HuH-7.5 (cell line): ENCODE measurements around the gene IFITM10.
A peak's percentile ranks its signal among the peaks of the same experiment; 100 is the strongest.
"Not testable (repeated sequence)": the region's sequence is repeated elsewhere in the genome, so short reads cannot be mapped to it uniquely, and the experiment has no call there.

Source experiments
- DNase-seq: peaks from one replicate; pipeline ENCODE4 v3.0.0; 2011; ENCODE audit warnings: low spot score

The IFITM10 gene

DNA sequence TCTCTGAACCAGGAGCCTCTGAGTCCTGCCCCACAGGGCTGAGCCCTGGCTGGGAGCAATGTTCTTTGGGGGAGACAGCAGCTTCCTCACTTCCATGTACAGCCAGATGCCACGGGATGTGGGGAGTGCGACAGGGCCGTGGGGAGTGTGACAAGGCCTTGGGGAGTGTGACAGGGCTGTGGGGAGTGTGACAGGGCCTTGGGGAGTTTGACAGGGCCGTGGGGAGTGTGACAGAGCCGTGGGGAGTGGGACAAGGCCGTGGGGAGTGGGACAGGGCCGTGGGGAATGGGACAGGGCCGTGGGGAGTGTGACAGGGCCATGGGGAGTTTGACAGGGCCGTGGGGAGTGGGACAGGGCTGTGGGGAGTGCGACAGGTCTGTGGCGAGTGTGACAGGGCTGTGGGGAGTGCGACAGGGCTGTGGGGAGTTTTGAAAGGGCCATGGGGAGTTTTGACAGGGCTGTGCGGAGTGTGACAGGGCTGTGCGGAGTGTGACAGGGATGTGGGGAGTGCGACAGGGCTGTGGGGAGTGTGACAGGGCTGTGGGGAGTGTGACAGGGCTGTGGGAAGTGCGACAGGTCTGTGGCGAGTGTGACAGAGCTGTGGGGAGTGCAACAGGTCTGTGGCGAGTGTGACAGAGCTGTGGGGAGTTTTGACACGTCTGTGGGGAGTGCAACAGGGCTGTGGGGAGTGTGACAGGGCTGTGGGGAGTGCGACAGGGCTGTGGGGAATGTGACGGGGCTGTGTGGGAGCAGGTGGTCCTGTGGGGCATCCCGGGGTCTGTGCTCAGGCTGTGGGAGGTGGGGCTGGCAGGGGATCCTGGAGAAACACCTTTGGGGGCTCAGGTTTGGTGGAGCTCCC lies 60.0 kb downstream of the IFITM10 start:
- no peak for DNase-seq

DNA sequence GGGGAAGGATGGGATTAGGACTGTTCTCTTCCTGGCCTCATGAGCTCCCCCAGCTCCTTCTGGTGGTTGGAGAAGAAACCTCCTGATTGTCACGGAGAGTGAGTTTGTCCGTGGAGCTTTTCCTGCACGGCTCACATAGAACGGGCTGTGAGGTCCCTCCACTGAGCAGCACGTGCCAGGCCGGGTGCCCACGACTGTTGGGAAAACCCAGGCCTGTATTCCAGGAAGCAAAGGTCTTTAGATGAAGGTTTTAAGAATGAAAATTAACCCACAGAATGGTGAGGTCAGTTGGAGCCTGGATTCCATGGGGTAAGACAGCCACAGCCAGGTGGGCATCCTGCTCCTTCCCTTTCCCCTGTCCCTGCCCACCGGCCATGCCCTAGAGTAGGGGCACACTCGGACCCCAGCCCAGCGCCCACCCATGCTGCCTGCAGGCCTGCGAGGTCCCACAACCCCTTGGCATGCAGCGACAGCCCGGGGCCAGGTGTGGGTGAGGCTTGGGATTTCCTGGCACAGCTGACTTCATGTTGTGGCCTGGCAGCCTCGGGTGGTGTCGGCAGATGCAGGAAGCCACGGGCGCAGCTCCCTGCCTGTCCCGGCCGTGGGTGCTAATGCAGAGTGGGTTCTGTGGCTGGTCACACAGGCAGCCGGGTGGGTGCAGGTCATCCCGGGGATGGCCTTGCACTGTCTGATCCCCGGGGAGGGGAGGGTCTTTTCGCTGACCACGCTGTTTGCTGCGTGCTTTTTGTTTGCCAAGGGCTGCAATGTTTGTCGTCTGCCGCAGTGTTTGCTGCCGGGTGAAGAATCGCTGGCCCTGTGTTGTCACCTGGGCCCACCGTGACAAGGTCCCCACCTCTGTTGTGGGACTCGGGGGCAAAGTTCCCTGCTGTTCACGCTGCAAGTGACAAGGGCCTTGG lies 60.9 kb downstream of the IFITM10 start:
- peak; percentile 54 for DNase-seq

DNA sequence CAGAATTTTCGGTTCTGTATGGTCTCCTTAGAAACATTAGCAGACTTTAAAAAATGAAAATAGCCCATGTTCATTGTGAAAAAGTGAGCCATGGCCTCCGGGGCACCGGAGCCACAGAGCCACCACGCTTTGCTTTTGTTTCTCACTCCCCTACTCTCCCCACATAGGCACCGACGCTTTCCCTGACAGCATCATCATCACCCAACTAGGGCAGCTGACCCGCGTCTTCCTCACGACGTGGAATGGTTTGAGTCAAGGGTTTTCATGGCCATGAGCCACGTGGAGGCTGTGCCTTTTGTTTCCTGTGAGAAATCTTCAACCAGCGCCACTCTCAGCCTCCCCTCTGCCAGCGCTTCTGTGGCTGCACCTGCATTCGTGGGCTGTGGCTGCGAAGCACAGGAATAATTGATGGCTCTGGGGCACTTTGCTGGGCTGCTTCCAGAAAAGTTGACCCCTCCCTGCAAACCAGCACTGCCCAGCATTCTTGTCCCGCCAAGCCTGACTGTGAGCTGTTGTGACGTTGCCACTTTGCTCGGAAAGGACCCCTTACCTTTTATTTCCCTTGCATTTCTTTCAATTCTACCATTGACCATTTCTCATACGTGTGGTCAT lies 62.0 kb downstream of the IFITM10 start:
- not testable (repeated sequence) for DNase-seq

DNA sequence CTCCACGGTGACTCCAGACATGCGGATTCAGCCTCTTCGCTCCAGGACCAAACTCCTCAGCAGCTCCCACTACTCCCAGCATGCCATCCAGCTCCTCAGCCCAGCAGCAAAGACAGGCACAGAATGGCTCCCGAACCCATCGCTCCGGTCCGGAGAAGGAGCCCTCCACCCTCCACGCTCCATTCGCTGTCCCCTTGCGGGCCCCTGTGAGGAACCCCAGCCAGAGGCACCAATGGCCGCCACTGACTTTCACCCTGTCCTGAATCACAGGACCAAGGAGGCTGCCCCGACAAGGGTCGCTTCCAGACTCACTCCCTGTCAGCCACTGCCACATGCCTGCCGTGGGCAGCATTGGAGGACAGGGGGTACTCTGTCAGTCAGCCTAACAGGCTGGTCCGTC lies 64.2 kb downstream of the IFITM10 start:
- not testable (repeated sequence) for DNase-seq

DNA sequence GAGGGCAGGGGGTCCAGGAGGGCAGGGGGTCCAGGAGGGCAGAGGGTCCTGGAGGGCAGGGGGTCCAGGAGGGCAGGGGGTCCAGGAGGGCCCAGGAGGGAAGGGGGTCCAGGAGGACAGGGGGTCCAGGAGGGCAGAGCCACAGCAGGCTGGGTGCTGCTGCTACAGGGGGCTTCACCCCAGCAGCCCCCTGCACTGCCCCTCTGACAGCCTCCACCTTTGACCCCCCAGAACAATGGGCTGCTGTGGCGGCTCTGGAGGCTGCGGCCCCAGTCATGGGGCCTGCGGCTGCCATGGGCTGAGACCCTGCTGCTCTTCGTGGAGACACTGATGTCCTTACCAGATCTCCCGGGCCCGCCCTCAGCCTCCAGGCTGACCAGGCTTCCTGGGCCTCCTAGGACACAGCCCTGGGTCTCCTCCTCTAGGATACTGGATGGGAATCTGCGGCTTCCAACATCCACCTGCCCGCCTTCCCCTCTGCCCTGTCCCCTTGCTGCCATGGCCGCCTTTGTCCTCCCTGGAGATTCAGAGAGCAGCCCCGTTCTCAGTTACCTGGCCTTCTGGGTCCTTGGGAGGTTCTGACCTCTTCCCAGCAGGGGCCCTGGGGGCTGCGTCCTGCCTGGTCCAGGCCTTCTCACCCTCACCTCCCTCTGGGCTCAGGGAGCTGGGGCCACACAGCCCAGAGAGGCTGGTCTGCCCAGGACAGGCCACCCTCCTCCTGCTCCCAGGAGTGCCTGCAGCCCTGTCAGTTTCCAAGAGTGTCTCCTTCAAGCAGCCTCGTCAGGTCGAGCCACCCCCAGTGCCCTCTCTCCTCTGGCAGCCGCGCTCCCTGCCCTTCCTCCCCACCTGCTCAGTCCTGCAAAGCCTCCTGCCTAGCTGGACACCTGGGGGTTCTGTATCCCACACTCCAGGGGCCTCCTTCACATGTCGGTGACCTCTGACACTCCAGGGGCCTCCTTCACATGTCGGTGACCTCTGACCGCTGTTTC lies 65.2 kb downstream of the IFITM10 start:
- not testable (repeated sequence) for DNase-seq

DNA sequence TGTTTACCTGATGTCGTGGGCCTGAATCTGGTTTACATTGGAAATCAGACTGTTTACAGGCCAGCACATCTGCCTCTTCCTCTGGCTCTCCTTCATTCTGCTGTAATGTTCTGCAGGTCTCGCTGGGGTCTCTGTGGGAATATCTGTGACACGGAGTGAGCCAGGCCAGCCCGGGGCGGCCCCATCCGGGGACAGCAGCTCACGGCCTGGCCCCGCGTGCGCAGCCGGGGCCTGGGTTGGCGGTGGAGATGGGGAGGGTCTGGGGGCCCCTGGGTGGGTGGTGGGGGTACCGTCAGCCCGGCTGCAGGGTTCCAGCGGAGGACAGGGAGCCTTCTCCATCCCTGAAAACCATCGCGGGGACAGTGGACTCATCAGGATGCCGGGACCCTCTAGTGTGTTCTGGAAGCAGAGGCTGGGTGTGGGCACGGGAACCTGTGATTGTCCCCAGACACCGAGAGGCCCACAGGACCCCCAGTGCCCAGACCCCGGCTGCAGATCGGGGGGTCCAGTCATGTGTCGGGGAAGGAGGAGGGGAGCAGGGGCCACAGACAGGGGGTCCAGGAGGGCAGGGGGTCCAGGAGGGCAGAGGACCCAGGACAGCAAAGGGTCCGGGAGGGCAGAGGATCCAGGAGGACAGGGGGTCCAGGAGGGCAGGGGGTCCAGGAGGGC lies 66.4 kb downstream of the IFITM10 start:
- DNase-seq = not testable (repeated sequence)

DNA sequence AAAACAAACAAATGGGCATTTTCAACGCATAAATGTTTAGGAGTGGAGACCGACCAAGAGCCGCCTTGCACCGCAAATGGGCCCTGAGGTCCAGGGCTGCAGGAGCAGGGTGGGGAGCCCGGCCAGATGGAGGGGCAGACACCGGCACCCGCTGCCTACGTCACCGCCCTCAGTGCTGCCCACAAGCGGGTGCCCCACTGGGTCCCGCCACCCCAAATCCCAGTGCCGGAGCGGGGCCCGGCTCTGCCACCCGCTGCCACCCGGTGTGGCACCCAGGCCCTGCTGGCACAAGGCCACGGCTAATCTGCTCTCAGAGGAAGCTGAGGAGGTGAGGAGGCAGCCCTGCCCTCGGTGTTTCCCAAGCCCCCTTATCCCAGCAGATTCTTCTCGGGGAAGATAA lies 67.2 kb downstream of the IFITM10 start:
- DNase-seq = not testable (repeated sequence)
